ENCODE results near the gene TRIM49D1.
"Not testable (repeated sequence)": the region's sequence is repeated elsewhere in the genome, so short reads cannot be mapped to it uniquely, and the experiment has no call there.

Gene TRIM49D1

DNA sequence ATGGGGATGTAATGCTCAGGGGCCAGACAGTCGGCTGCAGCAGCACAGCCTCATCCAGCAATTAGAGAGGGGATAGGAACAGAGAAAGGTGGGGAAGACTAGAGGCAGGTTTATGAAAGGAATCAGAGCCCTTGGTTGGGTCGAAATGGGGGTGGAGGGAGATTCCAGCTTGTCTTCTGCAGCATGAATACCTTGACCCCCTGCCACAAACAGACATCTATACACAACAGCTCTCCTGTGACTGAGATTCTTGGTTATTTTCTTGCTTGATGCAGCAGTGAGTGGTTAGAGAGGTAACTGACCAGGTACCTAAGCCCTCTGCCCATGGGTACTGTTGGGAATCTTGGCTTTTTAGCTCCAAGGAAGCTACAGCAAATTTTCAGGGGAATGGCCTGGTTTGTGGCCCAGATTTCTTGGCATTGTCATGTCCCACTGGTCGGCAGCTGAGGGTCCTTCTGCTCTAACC is at the start of gene TRIM49D1:
Gene TRIM49D1, minus strand, starts transcription at position 51 of the 466 bp plus-strand sequence. CDS start 4,535 bp downstream, outside the sequence.
- FAIRE-seq = no peak

DNA sequence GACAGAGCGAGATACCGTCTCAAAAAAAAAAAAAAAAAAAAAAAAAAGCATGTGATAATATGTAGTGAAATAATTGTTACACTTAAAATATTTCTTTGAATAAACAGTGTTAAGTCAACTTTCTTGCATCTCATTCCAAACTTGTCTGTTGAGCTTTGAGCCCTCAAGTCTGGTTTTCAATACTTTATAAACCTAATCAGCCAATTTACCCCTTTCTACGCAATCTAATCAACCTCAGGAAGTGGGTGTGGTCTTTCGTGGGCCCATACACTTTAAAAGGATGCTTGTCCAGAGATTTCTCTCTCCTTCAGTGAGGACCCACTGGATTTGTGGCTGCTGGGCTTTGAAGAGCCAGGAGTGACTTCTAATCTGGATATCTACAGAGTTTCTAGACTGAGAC is 43.7 kb upstream of the TRIM49D1 start, which contains the start of gene TRIM64:
Gene TRIM64, plus strand, starts transcription at position 301 of the 400 bp plus-strand sequence. CDS start 2,467 bp downstream, outside the sequence.
- FAIRE-seq = not testable (repeated sequence)

GRCh38 chr11:89960833-89961232 is 38.8 kb upstream of the TRIM49D1 start:
- not testable (repeated sequence) for FAIRE-seq

DNA sequence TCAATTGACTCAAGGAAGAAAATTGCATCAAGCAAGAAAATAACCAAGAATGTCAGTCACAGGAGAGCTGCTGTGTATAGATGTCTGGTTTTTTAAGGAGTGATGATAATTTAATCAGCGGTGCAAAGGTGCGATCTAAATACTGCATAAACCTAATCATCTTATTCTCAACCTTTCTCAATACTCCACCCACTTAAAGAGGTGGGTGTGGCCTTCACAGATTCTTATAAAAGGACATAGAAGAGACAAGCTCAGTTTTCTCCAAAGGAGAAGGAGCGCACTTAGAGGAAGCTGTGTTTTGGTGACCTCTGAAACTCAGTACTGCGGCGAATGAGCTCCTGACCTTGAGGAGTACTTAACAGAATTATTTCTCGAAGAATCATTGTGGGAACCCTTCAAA is 1.7 kb upstream of the TRIM49D1 start, which contains the start of gene TRIM49D2:
Gene TRIM49D2, plus strand, starts transcription at position 301 of the 400 bp plus-strand sequence. CDS start 2,698 bp downstream, outside the sequence.
- FAIRE-seq = not testable (repeated sequence)

- not testable (repeated sequence) for FAIRE-seq
These were observed 21.2 kb downstream of the TRIM49D1 start for GRCh38 chr11:89900809-89901208.

- peak; percentile 53 for FAIRE-seq
These were observed 28.8 kb downstream of the TRIM49D1 start for GRCh38 chr11:89893245-89893644.

- not testable (repeated sequence) for FAIRE-seq
These were observed 44.5 kb downstream of the TRIM49D1 start for GRCh38 chr11:89877511-89877910.

- not testable (repeated sequence) for FAIRE-seq
These were observed 49.5 kb downstream of the TRIM49D1 start for GRCh38 chr11:89872588-89872987.

DNA sequence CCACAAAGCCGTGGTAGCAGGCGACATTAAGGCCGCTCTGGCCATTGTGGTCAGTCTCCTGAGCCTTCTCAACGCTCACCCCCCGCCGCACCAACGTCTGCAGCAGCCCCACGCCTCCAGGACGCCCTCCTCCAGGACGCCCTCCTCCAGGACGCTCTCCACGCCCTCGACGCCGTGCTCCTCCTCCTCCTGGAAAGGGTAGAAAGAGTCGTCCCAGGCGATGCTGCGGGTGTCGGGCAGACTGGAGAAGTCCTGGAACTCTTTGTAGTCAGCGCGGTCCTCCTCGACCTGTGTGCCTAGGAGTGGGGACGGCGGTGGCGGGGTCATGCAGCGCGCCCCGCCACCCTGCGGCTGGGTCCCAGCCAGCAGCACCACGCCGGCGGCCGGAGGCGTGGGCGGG is 56.8 kb downstream of the TRIM49D1 start:
- FAIRE-seq = not testable (repeated sequence)

DNA sequence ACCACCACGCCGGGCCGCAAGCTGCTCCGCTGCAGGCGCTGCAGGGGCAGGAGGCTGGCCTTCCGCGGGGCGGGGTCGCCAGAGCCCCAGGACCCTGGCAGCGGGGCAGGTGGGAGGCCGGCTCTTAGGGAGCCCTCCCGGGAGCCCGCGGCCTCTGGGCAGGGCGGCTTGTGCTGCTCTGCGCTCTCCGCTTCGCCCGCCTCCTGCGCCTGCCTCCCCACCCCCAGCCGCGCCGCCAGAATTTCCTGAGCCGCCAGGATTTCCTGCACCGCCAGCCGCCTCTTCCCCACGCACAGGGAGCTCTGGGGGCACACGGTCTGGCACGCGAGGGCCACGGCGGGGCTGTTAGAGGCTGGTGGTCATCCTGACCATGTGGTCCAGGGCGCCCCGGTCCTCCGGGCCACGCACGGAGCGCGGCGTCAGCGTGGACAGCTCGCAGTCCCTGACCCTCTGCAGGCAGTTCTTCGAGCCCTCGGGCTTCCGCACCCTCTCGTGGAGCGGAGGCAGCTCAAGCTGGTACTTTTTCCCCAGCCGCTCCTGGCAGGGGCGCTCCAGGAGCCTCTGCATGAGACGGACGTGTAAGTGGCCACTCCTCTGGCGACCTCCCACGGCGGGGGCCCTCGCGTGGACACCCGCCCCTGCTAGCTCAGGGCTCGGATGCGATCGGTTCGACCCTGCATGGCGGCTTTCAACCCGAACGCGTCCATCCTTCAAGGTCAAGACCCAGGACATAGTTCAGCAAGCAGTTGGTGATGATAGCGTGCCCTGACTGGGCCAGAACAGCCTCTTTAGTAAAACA is 57.9 kb downstream of the TRIM49D1 start:
- FAIRE-seq = not testable (repeated sequence)
